ENCODE measurements around the gene NCOA7. TPM values are rescaled to one million over a fixed set of nuclear protein-coding genes. Genes with fewer than 3 reads are reported as not detected.

NCOA7 gene
- total RNA-seq (10 to 100 TPM; 16.8 to 54.1 (median 34.9) TPM), polyA plus RNA-seq (10 to 100 TPM; 10.9 to 30.0 TPM)
- long read RNA-seq, donor 1, partial matches to known transcripts, result 7 of 18 reads
- long read RNA-seq, donor 1, other reads (novel, unspliced or antisense), result 10 of 18 reads
- long read RNA-seq, donor 2, full-length matches to known transcripts, result 4 of 15 reads
- long read RNA-seq, donor 2, partial matches to known transcripts, result 11 of 15 reads
- long read RNA-seq, donor 2, other reads (novel, unspliced or antisense), result 0 of 15 reads
- long read RNA-seq, donor 3, full-length matches to known transcripts, result 13 of 25 reads
- long read RNA-seq, donor 3, partial matches to known transcripts, result 1 of 25 reads
- long read RNA-seq, donor 3, other reads (novel, unspliced or antisense), result 11 of 25 reads

DNA sequence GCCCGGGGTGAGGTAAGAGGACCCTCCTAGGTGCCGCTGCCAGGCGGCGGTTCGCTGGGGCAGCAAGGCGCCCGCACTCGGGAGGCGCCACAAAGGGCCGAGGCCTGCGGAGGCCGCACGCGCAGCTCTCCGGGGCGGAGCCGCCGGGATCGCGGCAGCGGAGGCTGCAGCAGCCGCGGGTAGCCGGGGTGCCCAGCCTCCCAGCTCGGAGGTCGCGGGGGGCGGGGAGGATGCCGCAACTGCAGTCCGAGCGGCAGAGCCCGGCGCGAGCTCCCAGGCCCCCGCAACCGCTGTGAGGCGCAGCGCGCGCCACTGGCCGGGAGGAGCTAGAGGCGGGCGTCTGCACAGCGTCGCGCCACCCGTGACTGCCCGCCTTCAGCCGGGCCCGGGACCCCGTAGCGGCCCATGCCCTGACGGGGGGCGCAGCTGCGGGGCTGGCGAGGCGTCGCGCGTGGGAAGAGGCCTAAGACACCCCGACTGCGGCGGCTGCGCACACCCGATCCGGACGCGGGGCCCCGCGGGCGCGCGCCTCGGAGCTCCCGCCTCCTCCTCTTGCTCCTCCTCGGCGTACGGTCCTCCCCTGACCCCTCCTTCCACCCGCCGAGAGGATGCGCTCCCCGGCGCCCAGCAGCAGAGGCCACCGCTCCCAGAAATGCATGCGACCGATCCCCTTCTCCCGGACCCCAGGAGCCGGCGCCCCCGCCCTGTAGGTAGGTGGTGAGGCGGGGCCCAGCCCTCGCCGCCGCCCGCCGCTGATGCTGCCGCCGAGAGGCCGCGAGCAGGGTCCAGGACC lies at the start of gene NCOA7:
Gene NCOA7, plus strand, starts transcription at position 603 of the 793 bp plus-strand sequence. CDS start 24,395 bp downstream, outside the sequence.
- H3K4me3 ChIP-seq, result peak within 1 kb of the TSS; percentile 75
- WGBS, 3 donors, result 0 to 1% (median 1%) methylated on average over 63 to 100 of the region's 100 CpGs
- no peaks in the 10 kb centered on the region for H3K27me3 ChIP-seq
- DNase-seq, result peak; percentile 81 to 87 (median 85)
- H3K36me3 ChIP-seq, result no peaks in the 10 kb centered on the region
- no peak for TF ChIP-seq EP300 (IDR thresholded peaks at IDR 0.05)
- TF ChIP-seq POLR2A (IDR thresholded peaks at IDR 0.05), result peak; percentile 89
- TF ChIP-seq, protein P1, sequence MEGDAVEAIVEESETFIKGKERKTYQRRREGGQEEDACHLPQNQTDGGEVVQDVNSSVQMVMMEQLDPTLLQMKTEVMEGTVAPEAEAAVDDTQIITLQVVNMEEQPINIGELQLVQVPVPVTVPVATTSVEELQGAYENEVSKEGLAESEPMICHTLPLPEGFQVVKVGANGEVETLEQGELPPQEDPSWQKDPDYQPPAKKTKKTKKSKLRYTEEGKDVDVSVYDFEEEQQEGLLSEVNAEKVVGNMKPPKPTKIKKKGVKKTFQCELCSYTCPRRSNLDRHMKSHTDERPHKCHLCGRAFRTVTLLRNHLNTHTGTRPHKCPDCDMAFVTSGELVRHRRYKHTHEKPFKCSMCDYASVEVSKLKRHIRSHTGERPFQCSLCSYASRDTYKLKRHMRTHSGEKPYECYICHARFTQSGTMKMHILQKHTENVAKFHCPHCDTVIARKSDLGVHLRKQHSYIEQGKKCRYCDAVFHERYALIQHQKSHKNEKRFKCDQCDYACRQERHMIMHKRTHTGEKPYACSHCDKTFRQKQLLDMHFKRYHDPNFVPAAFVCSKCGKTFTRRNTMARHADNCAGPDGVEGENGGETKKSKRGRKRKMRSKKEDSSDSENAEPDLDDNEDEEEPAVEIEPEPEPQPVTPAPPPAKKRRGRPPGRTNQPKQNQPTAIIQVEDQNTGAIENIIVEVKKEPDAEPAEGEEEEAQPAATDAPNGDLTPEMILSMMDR (IDR thresholded peaks at IDR 0.05), result peak in 2 of 3 donors; percentile 4 to 7
- intact Hi-C loops (cut with DNase I), result loop anchor here (2.0 to 5.0 kb wide), 2 partner anchors 166 to 167 kb away; partner anchors contain the start of gene HINT3 (in 4 of the 4)
- H3K4me1 ChIP-seq (ENCODE audit: insufficient read depth), result peaks cover 6% of the 10 kb centered on the region
- H3K9me3 ChIP-seq, result no peaks in the 10 kb centered on the region
- peak within 1 kb of the TSS; percentile 99 for H3K27ac ChIP-seq

DNA sequence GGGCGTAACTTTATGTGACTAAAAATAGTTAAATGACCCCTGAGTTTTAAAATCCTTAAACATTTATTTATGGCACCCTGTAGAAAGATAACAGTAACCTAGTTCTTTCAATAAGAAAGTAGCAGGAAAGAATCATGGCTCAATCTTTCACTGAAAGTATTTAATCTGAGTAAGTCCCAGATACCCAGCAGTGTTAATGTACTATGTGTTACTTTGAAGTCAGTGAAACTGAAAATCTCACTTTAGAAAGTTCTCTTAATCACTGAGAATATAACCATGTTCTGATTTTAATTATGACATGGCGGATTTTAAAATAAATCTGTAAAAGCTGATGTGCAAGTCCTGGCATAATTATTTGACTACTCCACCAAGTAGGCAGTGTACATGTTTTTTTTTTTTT lies 49.4 kb upstream of the NCOA7 start:
- H3K9me3 ChIP-seq, result no peaks in the 10 kb centered on the region
- H3K4me3 ChIP-seq, result no peak overlapping the region
- DNase-seq, result no peak
- no peaks in the 10 kb centered on the region for H3K4me1 ChIP-seq (ENCODE audit: insufficient read depth)
- WGBS, 3 donors, result 95 to 99% (median 96%) methylated on average over 2 of the region's 2 CpGs
- intact Hi-C loops (cut with DNase I), result loop anchor here in 1 of 4 donors (10.0 kb wide), 1 partner anchor 587 kb away; the partner anchor contains the start of gene TPD52L1
- no peaks in the 10 kb centered on the region for H3K36me3 ChIP-seq
- H3K27me3 ChIP-seq, result no peaks in the 10 kb centered on the region
- TF ChIP-seq EP300 (IDR thresholded peaks at IDR 0.05) (no peak), POLR2A (IDR thresholded peaks at IDR 0.05) (no peak)
- TF ChIP-seq, protein P1 (IDR thresholded peaks at IDR 0.05), result no peak
- no peak overlapping the region for H3K27ac ChIP-seq

- Histone ChIP-seq H3K9me3 (no peaks in the 10 kb centered on the region), H3K36me3 (no peaks in the 10 kb centered on the region), H3K27ac (peak overlapping the region in 1 of 2 donors; percentile 16), H3K4me1 (ENCODE audit: insufficient read depth) (no peaks in the 10 kb centered on the region), H3K27me3 (no peaks in the 10 kb centered on the region), H3K4me3 (no peak overlapping the region)
- no peak for DNase-seq
- WGBS, 3 donors, result 90 to 92% (median 90%) methylated on average over 2 of the region's 2 CpGs
- intact Hi-C loops (cut with DNase I), result loop anchor here in 1 of 4 donors (10.0 kb wide), 1 partner anchor 587 kb away; the partner anchor contains the start of gene TPD52L1
- TF ChIP-seq EP300 (IDR thresholded peaks at IDR 0.05) (no peak), POLR2A (IDR thresholded peaks at IDR 0.05) (no peak)
- TF ChIP-seq, protein P1 (IDR thresholded peaks at IDR 0.05), result no peak
Observed at GRCh38 chr6:125742024-125742423, 48.7 kb upstream of the NCOA7 start.

GRCh38 chr6:125742464-125743120 lies 48.2 kb upstream of the NCOA7 start:
- H3K4me1 ChIP-seq (ENCODE audit: insufficient read depth), result no peaks in the 10 kb centered on the region
- 36 to 45% (median 39%) methylated on average over 5 of the region's 5 CpGs for WGBS, 3 donors
- intact Hi-C loops (cut with DNase I), result loop anchor here in 1 of 4 donors (10.0 kb wide), 1 partner anchor 588 kb away; the partner anchor contains the start of gene TPD52L1
- no peak overlapping the region for H3K27ac ChIP-seq
- TF ChIP-seq, protein P1 (IDR thresholded peaks at IDR 0.05), result no peak
- TF ChIP-seq EP300 (IDR thresholded peaks at IDR 0.05) (no peak), POLR2A (IDR thresholded peaks at IDR 0.05) (no peak)
- H3K36me3 ChIP-seq, result no peaks in the 10 kb centered on the region
- H3K27me3 ChIP-seq, result no peaks in the 10 kb centered on the region
- no peaks in the 10 kb centered on the region for H3K9me3 ChIP-seq
- no peak for DNase-seq
- H3K4me3 ChIP-seq, result no peak overlapping the region
